ENCODE data around the gene SDK2. TPM values are rescaled to one million over a fixed set of nuclear protein-coding genes. Genes with fewer than 3 reads are reported as not detected.
"Not testable (repeated sequence)": the region's sequence is repeated elsewhere in the genome, so short reads cannot be mapped to it uniquely, and the experiment has no call there.

Gene SDK2
- total RNA-seq, 2 donors from 2014 or later = 1.5 to 5.6 TPM

GRCh38 chr17:73378974-73379470 lies 265.2 kb downstream of the SDK2 start:
- Histone ChIP-seq H3K4me3 (no peak overlapping the region), H3K9me3 (no peaks in the 10 kb centered on the region), H3K27me3 (no peaks in the 10 kb centered on the region), H3K4me1 (no peaks in the 10 kb centered on the region), H3K27ac (no peak overlapping the region), H3K36me3 (no peaks in the 10 kb centered on the region)
- TF ChIP-seq CTCF (IDR thresholded peaks at IDR 0.05) = no peak
- DNase-seq (ENCODE audit: low spot score) = no peak

GRCh38 chr17:73376636-73377035 lies 267.6 kb downstream of the SDK2 start:
- no peak for DNase-seq (ENCODE audit: low spot score)
- H3K36me3 ChIP-seq = no peaks in the 10 kb centered on the region
- H3K4me1 ChIP-seq = no peaks in the 10 kb centered on the region
- no peak for TF ChIP-seq CTCF (IDR thresholded peaks at IDR 0.05)
- H3K9me3 ChIP-seq = no peaks in the 10 kb centered on the region
- no peaks in the 10 kb centered on the region for H3K27me3 ChIP-seq
- H3K27ac ChIP-seq = no peak overlapping the region
- H3K4me3 ChIP-seq = no peak overlapping the region

- TF ChIP-seq CTCF (IDR thresholded peaks at IDR 0.05) = no peak
- Histone ChIP-seq H3K36me3 (no peaks in the 10 kb centered on the region), H3K4me3 (no peak overlapping the region), H3K9me3 (no peaks in the 10 kb centered on the region), H3K4me1 (no peaks in the 10 kb centered on the region), H3K27ac (no peak overlapping the region), H3K27me3 (no peaks in the 10 kb centered on the region)
- DNase-seq (ENCODE audit: low spot score) = no peak
These were observed 268.1 kb downstream of the SDK2 start for GRCh38 chr17:73376152-73376551.

GRCh38 chr17:73371836-73372235 lies 272.4 kb downstream of the SDK2 start:
- Histone ChIP-seq H3K9me3 (no peaks in the 10 kb centered on the region), H3K36me3 (no peaks in the 10 kb centered on the region), H3K27ac (no peak overlapping the region), H3K4me1 (peaks cover 0 to 11% of the 10 kb centered on the region in 2 donors), H3K27me3 (no peaks in the 10 kb centered on the region), H3K4me3 (no peak overlapping the region)
- DNase-seq (ENCODE audit: low spot score) = no peak
- no peak for TF ChIP-seq CTCF (IDR thresholded peaks at IDR 0.05)

- TF ChIP-seq CTCF (IDR thresholded peaks at IDR 0.05) = no peak
- DNase-seq (ENCODE audit: low spot score) = no peak
- H3K27ac ChIP-seq = no peak overlapping the region
These were observed 273.0 kb downstream of the SDK2 start for GRCh38 chr17:73371285-73371684.

GRCh38 chr17:73369817-73370490 lies 274.3 kb downstream of the SDK2 start:
- H3K4me1 ChIP-seq = peaks cover 0 to 30% of the 10 kb centered on the region in 2 donors
- not testable (repeated sequence) for H3K27ac ChIP-seq, H3K27me3 ChIP-seq, H3K36me3 ChIP-seq, H3K9me3 ChIP-seq, H3K4me3 ChIP-seq
- DNase-seq (ENCODE audit: low spot score) = peak; percentile 95
- TF ChIP-seq CTCF (IDR thresholded peaks at IDR 0.05) = peak; percentile 82 to 95

More at GRCh38 chr17:73371285-73371684, 273.0 kb downstream of the SDK2 start:
- H3K4me1 ChIP-seq = peaks cover 0 to 17% of the 10 kb centered on the region in 2 donors
- no peak overlapping the region for H3K4me3 ChIP-seq
- no peaks in the 10 kb centered on the region for H3K9me3 ChIP-seq
- no peaks in the 10 kb centered on the region for H3K27me3 ChIP-seq
- no peaks in the 10 kb centered on the region for H3K36me3 ChIP-seq

Data from right atrium auricular region (tissue), 2 donors.